Natural killer cell (primary cell): ENCODE results near the gene FAM83F. TPM values are rescaled to one million over a fixed set of nuclear protein-coding genes. Genes with fewer than 3 reads are reported as not detected.

Experiments
- ATAC-seq, 3 donors: fragments of 150-1000 bp in 2 of 3; fragments of 200-7000 bp in 1 of 3; cut with Tn5 transposase; 1 replicate in 1 of 3; 2 replicates in 2 of 3; pipeline ENCODE4 v1.10.0; 2021; ENCODE audit warnings: mild to moderate bottlenecking in 2 of 3, moderate library complexity in 2 of 3
- DNase-seq, 2 donors: peaks; one replicate each; pipeline versions ENCODE4 v3.0.0 to v3.0.0-alpha.2; 2013 to 2021; ENCODE audit warnings: mixed read lengths in 1 of 2
- H3K27ac ChIP-seq: one replicate; pipeline ENCODE4 v1.5.1; 2013; ENCODE audit warnings: mild to moderate bottlenecking, low read length
- H3K27me3 ChIP-seq: one replicate; pipeline ENCODE4 v1.6.1; 2013; ENCODE audit warnings: low read length; ENCODE audit not compliant: control insufficient read depth, insufficient read depth
- H3K36me3 ChIP-seq: one replicate; pipeline ENCODE4 v1.6.1; 2013; ENCODE audit warnings: low read length; ENCODE audit not compliant: control insufficient read depth, insufficient read depth
- H3K4me1 ChIP-seq: one replicate; pipeline ENCODE4 v1.6.1; 2013; ENCODE audit warnings: low read length; ENCODE audit not compliant: control insufficient read depth, insufficient read depth
- H3K4me3 ChIP-seq: one replicate; pipeline ENCODE4 v1.5.1; 2013; ENCODE audit warnings: low read length
- H3K9me3 ChIP-seq: one replicate; pipeline ENCODE4 v1.6.1; 2013; ENCODE audit warnings: low read length; ENCODE audit not compliant: control insufficient read depth, insufficient read depth
- H3K27ac Mint-ChIP-seq, 2 donors: one replicate each; pipeline ENCODE4 v1.8.0; 2022; ENCODE audit warnings: mild to moderate bottlenecking in 2 of 2, mixed read lengths in 2 of 2, moderate library complexity in 1 of 2
- H3K27me3 Mint-ChIP-seq, 2 donors: one replicate each; pipeline ENCODE4 v1.8.0; 2022; ENCODE audit warnings: low read depth in 2 of 2, mixed read lengths in 2 of 2
- H3K36me3 Mint-ChIP-seq: one replicate; pipeline ENCODE4 v1.8.0; 2022; ENCODE audit warnings: mixed read lengths
- H3K4me1 Mint-ChIP-seq, 2 donors: one replicate each; pipeline ENCODE4 v1.8.0; 2022; ENCODE audit warnings: mixed read lengths in 2 of 2
- H3K4me3 Mint-ChIP-seq: one replicate; pipeline ENCODE4 v1.8.0; 2022; ENCODE audit warnings: mild to moderate bottlenecking, moderate library complexity, mixed read lengths
- H3K9me3 Mint-ChIP-seq, 2 donors: one replicate each; pipeline ENCODE4 v1.8.0; 2022; ENCODE audit warnings: mixed read lengths in 2 of 2
- CTCF ChIP-seq: fragments of 200-600 bp; IDR thresholded peaks from one replicate; pipeline ENCODE4 v1.8.0; 2022; ENCODE audit warnings: antibody characterized with exemption
- WGBS: methylation state at CpG from one replicate; pipeline ENCODE4 v1.1.7; 2013; ENCODE audit warnings: missing lambda C conversion rate; ENCODE audit not compliant: insufficient coverage; 5-methylcytosine and 5-hydroxymethylcytosine counted together
- intact Hi-C: fragments of 100-400 bp; cut with micrococcal nuclease; formaldehyde crosslinking; loops from one replicate; pipeline ENCODE4 v1.14.2; 2022
- total RNA-seq, 4 donors: library from RNA; stranded (reverse); fragments of 120-200 nt in 1 of 4; gene quantifications; one replicate each; pipeline versions ENCODE4 v1.2.3 to v1.2.4, GENCODE V29; 2013 to 2022

FAM83F gene
- total RNA-seq, 3 donors from 2014 or later (not counting 1 experiment from before 2014, with no cell fraction given), result 1.0 to 7.5 TPM; not detected in 1

- H3K27me3 Mint-ChIP-seq, result no peaks in the 10 kb centered on the region
- WGBS, result 82% methylated on average over 11 of the region's 11 CpGs
- H3K36me3 Mint-ChIP-seq, result no peaks in the 10 kb centered on the region
- no peak for TF ChIP-seq CTCF
- H3K4me1 Mint-ChIP-seq, result no peaks in the 10 kb centered on the region
- ATAC-seq, result no peak
- no peaks in the 10 kb centered on the region for H3K36me3 ChIP-seq
- H3K4me3 ChIP-seq, result no peak overlapping the region
- no peak for DNase-seq
- peaks cover 7% of the 10 kb centered on the region for H3K4me1 ChIP-seq
- H3K27ac Mint-ChIP-seq, result no peak overlapping the region
- H3K27me3 ChIP-seq, result no peaks in the 10 kb centered on the region
- intact Hi-C loops, result no loop called here
- H3K9me3 Mint-ChIP-seq, result no peaks in the 10 kb centered on the region
- no peak overlapping the region for H3K4me3 Mint-ChIP-seq
- H3K9me3 ChIP-seq, result no peaks in the 10 kb centered on the region
- H3K27ac ChIP-seq, result no peak overlapping the region
Measured at GRCh38 chr22:40022536-40023240, 27.9 kb downstream of the FAM83F start.

- H3K4me3 Mint-ChIP-seq, result no peak overlapping the region
- Histone ChIP-seq H3K27ac (no peak overlapping the region), H3K36me3 (no peaks in the 10 kb centered on the region), H3K4me3 (no peak overlapping the region), H3K4me1 (peaks cover 7% of the 10 kb centered on the region), H3K9me3 (no peaks in the 10 kb centered on the region), H3K27me3 (no peaks in the 10 kb centered on the region)
- intact Hi-C loops, result no loop called here
- WGBS, result 87% methylated on average over 16 of the region's 16 CpGs
- H3K9me3 Mint-ChIP-seq, result no peaks in the 10 kb centered on the region
- H3K27ac Mint-ChIP-seq, result no peak overlapping the region
- no peaks in the 10 kb centered on the region for H3K36me3 Mint-ChIP-seq
- no peak for ATAC-seq
- no peak for TF ChIP-seq CTCF
- no peaks in the 10 kb centered on the region for H3K27me3 Mint-ChIP-seq
- DNase-seq, result no peak
- no peaks in the 10 kb centered on the region for H3K4me1 Mint-ChIP-seq
Measured at GRCh38 chr22:40023341-40023841, 28.6 kb downstream of the FAM83F start.

GRCh38 chr22:40024201-40025061, 29.7 kb downstream of the FAM83F start:
- DNase-seq (peak; percentile 39 to 81), ATAC-seq (peak; percentile 65 to 82 (median 82))
- Mint-ChIP-seq H3K4me1 (no peaks in the 10 kb centered on the region), H3K4me3 (no peak overlapping the region), H3K9me3 (no peaks in the 10 kb centered on the region), H3K27me3 (peaks cover 0 to 2% of the 10 kb centered on the region in 2 donors), H3K36me3 (no peaks in the 10 kb centered on the region), H3K27ac (no peak overlapping the region)
- intact Hi-C loops, result loop anchor here (1.0 to 2.0 kb wide), 2 partner anchors 401 to 490 kb away; no protein-coding TSS in a partner anchor
- Histone ChIP-seq H3K4me3 (no peak overlapping the region), H3K27ac (no peak overlapping the region), H3K36me3 (no peaks in the 10 kb centered on the region), H3K4me1 (peaks cover 7% of the 10 kb centered on the region), H3K27me3 (no peaks in the 10 kb centered on the region), H3K9me3 (no peaks in the 10 kb centered on the region)
- peak; percentile 84 for TF ChIP-seq CTCF
- WGBS, result 42% methylated on average over 16 of the region's 16 CpGs
